ENCODE data around the gene DEPDC5. TPM values are rescaled to one million over a fixed set of nuclear protein-coding genes. Genes with fewer than 3 reads are reported as not detected.

DEPDC5 gene
- total RNA-seq, 3 donors from 2014 or later, result 48.7 to 53.1 (median 49.5) TPM

DNA sequence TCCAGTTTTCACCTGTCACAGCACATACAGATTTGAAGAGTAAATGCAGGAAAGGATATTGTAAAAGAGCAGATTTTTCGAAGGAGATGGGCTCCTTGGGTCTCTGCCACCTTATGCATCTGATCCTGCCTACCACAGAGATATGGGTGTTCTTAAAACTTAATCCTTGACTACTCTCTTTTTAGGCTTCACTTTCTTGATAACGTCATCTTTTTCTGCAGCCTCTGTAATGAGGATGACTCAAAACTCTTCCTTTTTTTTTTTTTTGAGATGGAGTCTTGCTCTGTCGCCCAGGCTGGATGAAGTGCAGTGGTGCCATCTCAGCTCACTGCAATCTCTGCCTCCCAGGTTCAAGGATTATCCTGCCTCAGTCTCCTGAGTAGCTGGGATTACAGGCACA lies 11.7 kb upstream of the DEPDC5 start:
- Histone ChIP-seq H3K4me3 (no peak overlapping the region), H3K4me1 (ENCODE audit: low read depth) (no peaks in the 10 kb centered on the region), H3K36me3 (ENCODE audit: low read depth) (no peaks in the 10 kb centered on the region), H3K9me3 (no peaks in the 10 kb centered on the region)
- intact Hi-C loops (cut with DNase I, micrococcal nuclease), result no loop called here
- ATAC-seq, result no peak
- DNase-seq, result no peak
- TF ChIP-seq, protein P1, sequence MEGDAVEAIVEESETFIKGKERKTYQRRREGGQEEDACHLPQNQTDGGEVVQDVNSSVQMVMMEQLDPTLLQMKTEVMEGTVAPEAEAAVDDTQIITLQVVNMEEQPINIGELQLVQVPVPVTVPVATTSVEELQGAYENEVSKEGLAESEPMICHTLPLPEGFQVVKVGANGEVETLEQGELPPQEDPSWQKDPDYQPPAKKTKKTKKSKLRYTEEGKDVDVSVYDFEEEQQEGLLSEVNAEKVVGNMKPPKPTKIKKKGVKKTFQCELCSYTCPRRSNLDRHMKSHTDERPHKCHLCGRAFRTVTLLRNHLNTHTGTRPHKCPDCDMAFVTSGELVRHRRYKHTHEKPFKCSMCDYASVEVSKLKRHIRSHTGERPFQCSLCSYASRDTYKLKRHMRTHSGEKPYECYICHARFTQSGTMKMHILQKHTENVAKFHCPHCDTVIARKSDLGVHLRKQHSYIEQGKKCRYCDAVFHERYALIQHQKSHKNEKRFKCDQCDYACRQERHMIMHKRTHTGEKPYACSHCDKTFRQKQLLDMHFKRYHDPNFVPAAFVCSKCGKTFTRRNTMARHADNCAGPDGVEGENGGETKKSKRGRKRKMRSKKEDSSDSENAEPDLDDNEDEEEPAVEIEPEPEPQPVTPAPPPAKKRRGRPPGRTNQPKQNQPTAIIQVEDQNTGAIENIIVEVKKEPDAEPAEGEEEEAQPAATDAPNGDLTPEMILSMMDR (IDR thresholded peaks at IDR 0.05), result no peak

- TF ChIP-seq, protein P1 (IDR thresholded peaks at IDR 0.05), result no peak
- intact Hi-C loops (cut with DNase I, micrococcal nuclease), result no loop called here
These were observed 11.1 kb upstream of the DEPDC5 start for GRCh38 chr22:31742682-31743081.

GRCh38 chr22:31743871-31744270 lies 9.9 kb upstream of the DEPDC5 start:
- no peaks in the 10 kb centered on the region for H3K9me3 ChIP-seq
- intact Hi-C loops (cut with DNase I, micrococcal nuclease), result no loop called here
- ATAC-seq (no peak), DNase-seq (no peak)
- H3K4me1 ChIP-seq (ENCODE audit: low read depth), result peaks cover 8% of the 10 kb centered on the region
- TF ChIP-seq, protein P1 (IDR thresholded peaks at IDR 0.05), result no peak
- no peak overlapping the region for H3K4me3 ChIP-seq
- H3K36me3 ChIP-seq (ENCODE audit: low read depth), result no peaks in the 10 kb centered on the region

More at GRCh38 chr22:31742682-31743081, 11.1 kb upstream of the DEPDC5 start:
- Histone ChIP-seq H3K4me3 (no peak overlapping the region), H3K4me1 (ENCODE audit: low read depth) (no peaks in the 10 kb centered on the region), H3K9me3 (no peaks in the 10 kb centered on the region), H3K36me3 (ENCODE audit: low read depth) (no peaks in the 10 kb centered on the region)
- DNase-seq (no peak), ATAC-seq (no peak)

- intact Hi-C loops (cut with DNase I, micrococcal nuclease), result no loop called here
These were observed 6.4 kb upstream of the DEPDC5 start for GRCh38 chr22:31747441-31747840.

DNA sequence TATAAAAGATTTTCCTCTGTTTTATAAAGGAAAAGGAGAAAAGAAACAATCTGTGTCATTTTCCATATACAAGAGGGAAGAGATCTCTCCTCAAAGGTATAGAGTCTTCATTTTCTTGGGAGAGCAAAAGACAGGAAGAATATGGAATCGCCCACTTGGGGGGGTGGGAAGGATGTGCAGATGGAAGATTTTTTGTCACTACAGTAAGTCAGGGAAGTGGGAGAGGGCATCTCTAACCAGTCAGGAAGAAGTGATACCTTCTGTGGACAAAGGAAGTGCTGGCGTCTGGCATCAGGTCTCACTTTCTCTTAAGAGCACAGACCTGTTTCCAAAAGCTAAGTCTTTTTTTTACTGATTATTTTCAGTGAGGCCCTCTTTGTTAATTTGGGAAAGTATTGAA lies 5.3 kb upstream of the DEPDC5 start:
- no peaks in the 10 kb centered on the region for H3K9me3 ChIP-seq
- ATAC-seq (no peak), DNase-seq (no peak)
- peaks cover 20% of the 10 kb centered on the region for H3K4me1 ChIP-seq (ENCODE audit: low read depth)
- H3K4me3 ChIP-seq, result no peak overlapping the region
- H3K36me3 ChIP-seq (ENCODE audit: low read depth), result no peaks in the 10 kb centered on the region
- TF ChIP-seq, protein P1 (IDR thresholded peaks at IDR 0.05), result no peak
- intact Hi-C loops (cut with DNase I, micrococcal nuclease), result no loop called here

More at GRCh38 chr22:31747441-31747840, 6.4 kb upstream of the DEPDC5 start:
- no peak overlapping the region for H3K4me3 ChIP-seq
- ATAC-seq (no peak), DNase-seq (no peak)
- no peaks in the 10 kb centered on the region for H3K9me3 ChIP-seq
- TF ChIP-seq, protein P1 (IDR thresholded peaks at IDR 0.05), result no peak
- no peaks in the 10 kb centered on the region for H3K36me3 ChIP-seq (ENCODE audit: low read depth)
- peaks cover 19% of the 10 kb centered on the region for H3K4me1 ChIP-seq (ENCODE audit: low read depth)
